ENCODE data around the gene EMC10.

EMC10 gene

DNA sequence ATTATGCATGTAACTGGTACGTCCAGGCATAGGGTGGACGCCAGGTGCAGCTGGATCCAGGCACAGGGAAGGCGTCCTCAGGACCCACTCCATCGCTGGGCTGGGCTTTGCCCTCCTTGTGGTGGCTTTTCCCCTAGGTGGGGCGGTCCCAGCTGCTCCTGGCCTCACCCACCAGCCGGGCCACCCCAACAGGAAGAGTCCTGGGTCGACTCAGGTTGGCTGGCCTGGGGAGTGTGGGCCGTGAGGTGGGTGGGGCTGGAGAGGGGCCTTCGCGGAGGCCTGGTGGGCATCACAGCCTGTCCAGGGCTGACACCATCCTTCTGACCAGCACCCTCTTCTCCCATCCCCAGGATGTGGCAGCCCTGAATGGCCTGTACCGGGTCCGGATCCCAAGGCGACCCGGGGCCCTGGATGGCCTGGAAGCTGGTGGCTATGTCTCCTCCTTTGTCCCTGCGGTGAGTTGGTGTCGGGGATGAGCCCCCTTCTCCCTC, 3.5 kb downstream of the EMC10 start:
- DNase-seq, result no peak

DNA sequence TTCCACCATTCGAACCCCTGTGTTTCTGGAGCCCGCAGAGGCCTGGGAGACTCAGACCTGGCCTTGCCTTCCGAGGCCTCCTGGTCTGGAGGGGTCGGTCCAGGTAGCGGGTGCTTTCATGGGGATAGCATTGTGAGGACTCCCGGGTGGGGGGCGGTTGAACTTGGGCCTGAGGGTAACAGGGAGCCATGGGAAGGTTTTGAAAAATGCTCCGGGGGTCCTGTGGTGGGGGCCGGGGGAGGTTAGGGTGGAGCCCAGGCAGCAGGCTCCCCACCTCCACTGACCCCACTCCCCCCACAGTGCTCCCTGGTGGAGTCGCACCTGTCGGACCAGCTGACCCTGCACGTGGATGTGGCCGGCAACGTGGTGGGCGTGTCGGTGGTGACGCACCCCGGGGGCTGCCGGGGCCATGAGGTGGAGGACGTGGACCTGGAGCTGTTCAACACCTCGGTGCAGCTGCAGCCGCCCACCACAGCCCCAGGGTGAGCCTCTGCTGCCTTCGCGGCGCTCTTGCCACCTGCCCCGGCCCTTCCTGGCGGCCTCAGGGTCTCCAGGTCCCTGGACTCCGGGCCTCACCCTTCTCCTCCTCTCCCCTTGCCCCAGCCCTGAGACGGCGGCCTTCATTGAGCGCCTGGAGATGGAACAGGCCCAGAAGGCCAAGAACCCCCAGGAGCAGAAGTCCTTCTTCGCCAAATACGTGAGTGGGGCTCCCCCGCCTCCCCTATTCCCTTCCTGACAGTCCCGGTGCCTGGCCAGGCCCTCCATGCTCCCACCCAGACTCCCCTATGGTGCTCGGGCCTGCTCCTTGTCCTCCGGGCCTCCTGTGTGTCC, 4.2 kb downstream of the EMC10 start:
- DNase-seq, result no peak

DNA sequence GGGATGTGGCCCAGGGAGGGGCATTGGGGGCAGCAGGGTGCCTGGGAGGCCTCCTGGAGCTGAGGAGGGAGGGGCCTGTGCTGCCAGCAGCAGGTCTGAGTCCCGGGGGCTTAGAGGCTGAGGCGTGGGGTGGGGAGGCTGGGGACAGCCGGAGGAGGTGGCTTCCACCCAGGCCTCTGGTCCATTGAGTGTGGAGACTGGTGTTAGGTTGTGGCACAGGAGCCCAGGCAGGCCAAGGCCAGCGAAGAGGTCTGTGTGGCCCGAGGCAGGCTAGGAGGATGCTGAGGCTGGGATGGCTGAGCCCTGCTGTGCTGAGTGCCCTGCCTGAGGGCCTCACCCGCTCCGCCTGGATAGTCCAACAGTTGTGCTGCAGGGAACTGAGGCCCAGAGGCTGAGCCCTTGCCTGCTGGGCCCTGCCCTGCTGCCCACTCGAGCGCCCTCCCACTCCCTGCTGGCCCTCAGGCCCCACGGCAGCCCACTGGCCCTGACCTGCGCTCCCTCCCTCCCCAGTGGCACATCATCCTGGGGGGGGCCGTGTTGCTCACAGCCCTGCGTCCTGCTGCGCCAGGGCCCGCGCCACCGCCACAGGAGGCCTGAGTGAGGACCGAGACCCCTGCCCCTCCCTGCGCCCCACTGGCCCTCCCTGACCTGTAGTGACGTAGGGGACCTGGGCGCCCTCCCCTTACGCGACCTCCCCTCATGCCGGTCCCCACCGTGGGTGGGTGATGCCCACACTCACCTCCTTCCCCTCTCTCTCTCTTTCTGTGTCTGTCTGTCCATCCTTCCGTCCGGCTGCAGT, 5.2 kb downstream of the EMC10 start:
- no peak for DNase-seq

DNA sequence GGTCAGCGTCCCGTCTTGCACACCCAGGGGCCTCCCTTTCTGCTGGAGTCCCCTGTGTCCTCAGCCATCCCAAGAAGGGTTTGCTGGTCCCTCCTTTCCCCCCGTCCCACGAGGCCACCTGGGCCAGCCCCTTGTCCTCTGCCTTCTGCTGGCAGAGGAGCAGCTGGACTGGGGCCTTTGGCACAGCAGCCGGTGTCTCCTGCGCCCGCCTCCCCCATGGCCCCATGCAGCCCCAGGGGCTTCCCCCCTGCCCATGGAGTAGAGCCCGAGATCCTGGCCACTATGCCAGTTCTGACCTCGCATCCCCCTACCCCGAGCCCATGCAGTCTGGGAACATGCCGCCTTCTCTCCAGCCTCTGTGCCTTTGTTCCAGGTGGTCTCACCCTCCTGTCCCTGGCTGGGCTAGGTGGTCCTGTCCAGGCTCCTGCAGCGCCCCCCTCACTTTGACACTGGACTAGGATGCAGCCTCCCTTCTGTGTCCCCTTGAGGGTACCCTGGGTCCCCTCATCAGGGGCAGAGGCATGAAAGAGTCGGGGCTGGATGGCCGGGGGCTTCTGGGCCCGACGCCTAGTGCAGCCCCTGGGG, 6.1 kb downstream of the EMC10 start:
- DNase-seq, result no peak

DNA sequence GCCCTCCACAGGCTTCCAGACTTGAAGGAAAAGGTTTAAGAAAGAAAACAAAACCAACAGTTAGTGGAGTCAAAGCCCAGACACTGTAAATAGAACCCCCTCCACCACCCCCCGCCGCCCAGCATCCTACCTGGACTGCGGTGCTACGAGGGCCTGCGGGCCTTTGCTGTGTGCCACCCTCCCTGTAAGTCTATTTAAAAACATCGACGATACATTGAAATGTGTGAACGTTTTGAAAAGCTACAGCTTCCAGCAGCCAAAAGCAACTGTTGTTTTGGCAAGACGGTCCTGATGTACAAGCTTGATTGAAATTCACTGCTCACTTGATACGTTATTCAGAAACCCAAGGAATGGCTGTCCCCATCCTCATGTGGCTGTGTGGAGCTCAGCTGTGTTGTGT, 6.6 kb downstream of the EMC10 start:
- no peak for DNase-seq

DNA sequence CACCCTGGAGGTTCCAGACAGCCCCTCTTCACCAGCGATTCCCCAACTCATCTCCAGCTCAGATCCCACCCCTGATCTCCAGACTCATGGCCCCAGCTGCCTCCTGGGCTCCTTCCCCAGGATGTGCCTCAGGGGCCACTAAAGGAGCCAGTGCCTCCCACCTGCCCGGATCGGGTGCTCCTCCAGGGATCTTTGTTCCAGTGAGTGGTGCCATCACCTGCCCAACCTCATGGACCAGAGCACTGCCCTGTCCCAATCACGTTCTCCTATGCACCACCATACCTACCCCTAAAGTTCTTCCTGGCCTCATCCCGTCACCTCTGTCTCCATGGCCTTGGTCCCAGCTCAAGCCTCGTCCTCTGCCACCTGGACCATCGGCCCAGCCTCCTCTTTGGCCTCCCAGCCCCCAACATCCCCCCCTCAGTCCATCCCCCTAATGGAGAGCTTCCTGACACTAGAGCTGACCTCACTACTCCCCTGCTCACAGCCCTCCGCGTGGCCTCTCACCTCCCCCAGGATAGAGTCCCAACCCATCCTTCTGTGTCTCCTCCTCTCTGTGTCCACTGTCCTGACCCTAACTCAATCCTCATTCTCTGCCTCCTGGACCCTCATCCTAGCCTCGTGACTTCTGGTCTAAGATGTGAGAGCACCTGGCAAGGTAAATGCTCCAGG, 9.1 kb downstream of the EMC10 start:
- DNase-seq, result no peak

DNA sequence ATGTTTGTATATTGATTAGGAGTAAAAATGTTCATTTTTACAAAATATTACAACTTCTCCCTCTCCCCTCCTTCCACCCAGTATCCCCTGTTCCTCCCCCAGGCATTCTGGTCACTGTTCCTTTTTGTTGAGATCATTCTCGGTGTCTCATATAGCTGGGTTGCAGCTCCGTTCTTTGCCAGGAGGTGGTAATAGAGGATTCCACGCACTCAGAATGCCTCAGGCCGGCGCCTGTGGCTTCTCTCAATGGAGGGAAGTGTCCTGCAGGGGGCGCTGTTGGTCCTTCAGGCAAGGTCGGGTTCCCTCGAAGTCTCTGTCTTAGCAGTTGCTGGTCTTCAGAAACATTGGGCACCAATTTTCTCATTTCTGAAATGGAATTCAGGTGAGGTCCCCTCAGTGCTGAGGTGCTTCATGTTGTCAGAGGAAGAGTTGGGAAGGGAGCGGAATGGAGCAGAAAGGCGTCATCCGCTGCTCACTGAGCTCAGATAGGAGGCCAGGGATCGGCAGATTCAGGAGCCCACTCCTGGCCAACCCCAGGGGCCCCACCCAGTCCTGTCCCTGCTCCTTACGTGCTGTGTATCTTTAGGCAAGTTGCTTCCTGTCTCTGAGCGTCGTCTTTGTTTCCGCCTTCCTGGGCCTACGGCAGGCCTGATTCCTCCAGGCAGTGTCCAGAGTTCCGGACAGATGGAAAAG, 10.7 kb downstream of the EMC10 start:
- DNase-seq, result no peak

DNA sequence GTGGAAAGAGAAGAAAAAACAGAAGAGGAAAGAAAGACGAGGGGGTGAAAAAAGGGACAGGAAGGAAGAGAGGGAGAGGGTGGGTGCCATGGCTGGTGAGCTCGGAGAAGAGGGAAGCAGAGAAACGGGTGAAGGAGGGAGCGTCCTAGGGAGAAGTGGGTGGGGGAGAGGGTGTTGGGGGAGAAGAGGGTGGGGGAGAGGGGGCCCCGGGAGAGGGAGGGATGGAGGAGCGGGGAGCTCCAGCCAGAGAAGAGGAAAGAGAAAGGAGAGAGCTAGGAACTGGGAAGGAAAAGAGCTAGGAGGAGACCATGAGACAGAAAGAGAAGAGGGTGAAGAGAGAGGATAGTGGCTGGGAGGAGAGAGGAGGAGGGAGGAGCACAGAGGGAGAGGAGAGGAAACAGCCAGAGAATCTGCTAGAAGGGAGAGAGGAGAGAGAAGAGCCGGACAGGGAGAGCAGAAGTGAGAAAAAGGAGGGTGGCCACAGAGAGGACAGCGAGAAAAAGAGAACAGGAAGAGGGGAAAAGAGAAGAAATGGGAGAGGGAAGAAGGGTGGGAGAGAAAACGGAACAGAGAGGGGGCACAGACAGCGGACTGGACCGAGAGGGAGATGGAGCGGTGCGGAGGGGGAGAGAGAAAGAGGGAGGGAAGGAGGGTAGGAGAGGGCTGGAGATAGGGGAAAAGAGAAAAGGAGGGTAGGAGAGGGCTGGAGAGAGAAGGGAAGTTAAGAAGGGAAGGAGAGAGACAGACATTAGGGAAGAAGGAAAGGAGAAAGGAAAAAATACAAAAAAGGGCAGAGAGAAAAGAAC, 12.3 kb downstream of the EMC10 start:
- DNase-seq, result no peak

DNA sequence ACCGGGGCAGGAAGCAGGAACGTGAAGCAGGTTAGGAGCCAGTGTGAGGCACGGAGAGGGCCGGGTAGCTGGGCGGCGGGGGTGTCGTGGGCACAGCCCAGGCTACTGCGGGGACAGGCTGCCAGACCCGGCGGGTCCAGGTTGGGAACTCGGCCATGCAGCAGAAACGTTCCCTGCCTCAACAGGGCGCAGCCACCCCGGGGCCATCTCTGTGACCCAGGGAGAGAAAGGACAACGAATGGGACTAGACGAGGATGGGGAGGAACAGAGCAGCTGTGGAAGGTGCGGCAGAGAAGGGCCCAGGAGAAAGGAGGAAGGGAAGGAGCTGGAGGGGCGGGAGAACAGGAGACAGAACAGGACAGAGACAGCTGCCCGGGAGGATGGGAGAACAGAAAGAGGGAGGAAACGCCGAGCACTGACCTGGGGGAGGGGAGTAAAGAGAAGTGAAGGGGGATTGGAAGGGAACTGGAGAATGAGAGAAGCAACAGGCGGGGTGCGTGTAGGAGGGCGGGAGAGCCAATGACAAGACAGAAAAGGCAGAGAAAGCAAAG, 13.2 kb downstream of the EMC10 start:
- DNase-seq, result no peak

DNA sequence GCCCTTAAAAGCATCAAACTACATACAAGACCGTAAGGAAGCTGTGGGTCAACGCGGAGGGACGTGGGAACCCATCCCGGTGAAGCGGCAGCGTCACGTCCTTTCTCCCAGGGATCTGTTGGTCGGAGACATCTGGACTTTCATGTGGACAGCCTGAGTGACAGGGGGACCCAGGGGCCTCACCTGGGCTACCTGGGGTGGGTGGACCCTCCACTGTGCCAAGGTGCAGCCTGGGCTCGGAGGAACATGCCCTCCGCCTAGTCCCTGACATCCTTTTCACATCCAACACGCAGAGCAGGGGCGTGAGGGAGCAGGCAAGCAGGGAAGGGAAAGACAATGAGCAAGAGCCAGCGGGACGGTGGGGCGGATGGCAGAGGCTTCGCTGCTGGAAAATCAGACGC, 14.1 kb downstream of the EMC10 start:
- no peak for DNase-seq

DNA sequence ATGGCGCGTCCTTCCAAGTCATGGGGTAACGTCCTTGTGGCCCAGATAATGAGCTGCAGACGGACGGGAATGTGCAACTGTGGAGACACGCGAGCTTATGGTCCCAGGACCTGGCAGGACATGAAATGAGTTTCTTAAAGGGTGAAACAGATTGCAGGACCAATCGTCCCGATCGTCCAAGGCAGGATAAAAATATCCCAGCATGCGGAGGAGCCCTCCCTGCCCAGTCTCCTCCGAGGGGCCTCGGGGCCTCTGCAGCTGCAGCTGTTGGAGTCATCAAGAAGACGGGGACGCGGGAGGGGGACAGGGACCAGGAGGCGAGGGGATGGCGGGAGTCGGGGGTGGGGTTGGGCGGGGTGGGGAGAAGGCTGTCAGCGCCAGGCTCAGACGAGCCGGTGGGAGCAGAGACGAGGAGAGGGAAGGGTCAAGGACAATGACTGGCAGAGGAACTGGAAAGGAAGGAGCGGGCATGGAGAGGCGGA, 14.7 kb downstream of the EMC10 start:
- peak; percentile 86 for DNase-seq

DNA sequence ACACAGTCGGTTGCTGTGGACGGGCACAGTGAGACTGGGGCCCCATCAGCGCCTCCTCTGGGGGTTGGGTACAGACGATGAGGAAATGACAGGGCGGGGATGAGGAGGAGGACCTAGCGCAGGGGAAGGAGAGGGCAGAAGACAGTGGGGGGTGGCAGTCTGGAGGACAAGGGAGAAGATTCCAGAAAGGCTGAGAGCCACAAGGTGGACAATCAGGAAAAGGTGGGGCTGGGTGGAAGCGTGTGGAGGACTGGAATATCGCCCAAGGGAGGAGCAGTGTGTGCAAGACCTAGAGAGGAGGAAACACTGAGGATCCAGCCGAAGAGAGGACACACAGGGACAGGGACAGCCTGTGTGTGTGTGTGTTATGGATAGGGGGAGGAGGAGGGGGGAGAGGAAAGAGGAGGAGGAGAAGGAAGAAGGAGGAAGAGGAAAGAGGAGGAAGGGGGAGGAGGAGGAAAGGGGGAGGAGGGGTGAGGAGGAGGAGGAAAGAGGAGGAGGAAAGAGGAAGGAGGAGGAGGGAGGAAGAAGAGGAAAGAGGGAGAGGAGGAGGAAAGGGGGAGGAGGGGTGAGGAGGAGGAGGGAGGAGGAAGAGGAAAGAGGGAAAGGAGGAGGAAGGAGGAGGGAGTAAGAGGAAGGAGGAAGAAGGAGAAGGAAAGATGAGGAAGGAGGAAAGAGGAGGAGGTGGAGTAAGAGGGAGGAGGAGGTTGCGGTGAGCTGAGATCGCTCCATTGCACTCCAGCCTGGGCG, 16.2 kb downstream of the EMC10 start:
- no peak for DNase-seq

DNA sequence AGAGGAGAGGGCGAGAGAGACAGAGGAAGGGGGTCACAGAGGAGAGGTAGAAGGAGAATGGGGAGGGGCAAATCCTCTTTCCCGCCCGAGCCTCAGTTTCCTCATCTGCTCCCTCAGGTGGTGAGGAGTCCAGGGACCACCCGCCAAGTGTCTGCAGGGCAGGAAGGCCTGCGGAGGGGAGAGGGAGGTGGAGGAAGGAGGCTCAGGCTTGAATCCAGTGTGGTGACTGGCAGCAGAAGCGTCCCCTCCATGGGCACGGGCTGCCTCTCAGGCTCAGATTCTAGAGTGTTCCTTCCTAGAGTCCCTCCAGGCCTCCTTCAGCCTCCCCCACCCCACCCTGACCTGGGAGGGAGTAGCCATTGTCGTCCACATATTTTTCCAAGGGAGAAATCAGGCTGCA, 16.9 kb downstream of the EMC10 start:
- no peak for DNase-seq

DNA sequence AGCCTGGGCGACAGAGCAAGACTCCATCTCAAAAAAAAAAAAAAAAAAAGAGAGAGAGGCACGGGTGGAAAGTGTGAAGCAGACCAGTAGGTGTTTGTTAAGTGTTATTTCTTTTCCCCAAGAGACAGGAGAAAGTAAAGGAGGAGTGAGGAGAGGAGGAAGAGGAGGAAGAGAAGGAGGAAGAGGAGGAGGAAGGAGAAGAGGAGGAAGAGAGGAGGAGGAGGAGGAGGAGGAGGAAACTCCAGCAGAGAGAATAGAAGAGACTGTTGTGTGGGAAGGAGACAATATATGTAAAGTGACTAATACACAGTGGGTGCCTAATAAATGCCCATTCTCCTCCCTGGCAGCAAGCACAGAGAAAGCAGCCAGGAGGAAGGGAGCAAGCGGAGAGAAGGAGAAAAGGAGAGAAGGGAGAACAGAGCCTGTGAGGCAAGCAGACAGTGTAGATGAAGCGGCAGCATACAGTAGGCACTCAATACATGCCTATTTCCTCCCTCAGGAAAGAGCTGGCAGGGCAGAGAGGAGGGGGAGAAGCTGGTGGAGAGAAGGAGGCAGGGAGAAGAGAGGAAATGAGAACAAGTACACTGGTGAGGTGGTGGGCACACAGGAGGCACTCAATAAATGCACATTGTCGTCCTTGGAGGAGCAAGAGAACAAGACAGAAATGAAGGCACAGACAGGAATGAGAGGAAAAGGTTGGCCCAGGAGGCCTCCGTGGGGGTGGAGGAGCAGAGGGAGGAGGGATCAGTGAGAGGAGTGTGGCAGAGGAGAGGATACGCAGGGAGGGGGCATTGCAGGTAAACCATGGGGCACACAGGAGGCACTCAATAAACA, 18.1 kb downstream of the EMC10 start:
- DNase-seq, result no peak

DNA sequence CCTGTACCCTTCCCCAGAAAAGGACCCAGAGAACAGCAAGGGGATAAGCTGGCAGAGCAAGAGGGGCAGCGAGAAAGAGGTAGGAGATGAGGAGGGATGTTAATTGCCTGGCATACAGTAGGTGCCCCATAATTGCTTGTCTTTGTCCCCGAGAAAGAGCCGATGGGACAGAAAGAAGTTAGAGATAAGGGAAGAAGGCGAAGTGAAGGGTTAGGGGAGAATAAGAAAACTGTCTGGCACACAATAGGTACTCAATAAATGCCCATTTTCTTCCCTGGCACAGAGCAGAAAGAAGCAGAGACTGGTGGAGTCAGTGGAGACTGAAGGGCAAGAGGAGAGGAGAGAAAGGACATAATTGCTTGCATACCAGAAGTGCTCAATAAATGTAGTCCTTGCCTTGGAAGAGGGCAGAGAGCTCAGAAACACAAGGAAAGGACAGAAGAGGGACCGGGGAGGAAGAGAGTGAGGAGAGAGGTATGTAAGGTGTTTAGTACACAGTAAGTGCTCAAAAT, 18.8 kb downstream of the EMC10 start:
- no peak for DNase-seq

DNA sequence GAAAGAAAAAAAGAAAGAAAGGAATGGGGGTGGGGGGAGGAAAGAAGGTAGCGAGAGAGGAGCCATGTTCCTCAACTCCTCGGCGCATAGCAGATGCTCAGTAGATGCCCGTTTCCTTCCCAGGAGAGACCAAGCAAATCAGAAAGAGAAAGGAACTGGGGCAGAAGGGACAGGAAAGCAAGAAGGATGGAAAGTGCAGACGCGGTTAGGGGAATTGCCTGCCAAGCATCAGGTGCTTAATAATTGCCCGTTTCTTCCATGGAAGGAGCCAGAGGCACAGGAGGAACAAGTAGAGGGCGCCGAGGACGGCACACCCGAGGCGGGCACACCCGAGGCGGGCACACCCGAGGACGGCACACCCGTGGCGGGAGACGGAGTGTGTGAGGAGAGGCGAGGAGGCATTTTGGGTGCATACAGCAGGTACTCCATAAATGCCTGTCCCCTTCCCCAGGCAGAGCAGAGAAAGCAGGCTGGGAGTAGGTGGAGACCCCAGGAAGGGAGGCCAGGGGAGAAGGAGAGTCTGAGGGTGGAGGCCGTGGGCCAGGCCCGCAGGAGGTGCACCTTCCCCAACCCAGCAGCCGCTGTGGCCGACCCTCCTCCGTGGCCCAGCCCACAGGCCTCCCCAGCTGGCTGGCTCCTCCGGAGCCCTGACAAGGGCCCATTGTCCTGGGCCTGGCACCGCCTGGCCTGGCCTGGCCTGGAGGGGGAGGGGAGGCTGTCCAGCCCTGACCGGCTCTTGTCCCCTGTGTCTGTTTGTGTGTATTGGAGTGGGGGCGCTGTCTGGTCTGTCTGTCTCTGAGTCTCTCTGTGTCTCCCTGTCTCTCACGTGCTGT, 20.1 kb downstream of the EMC10 start:
- peak; percentile 72 for DNase-seq

DNA sequence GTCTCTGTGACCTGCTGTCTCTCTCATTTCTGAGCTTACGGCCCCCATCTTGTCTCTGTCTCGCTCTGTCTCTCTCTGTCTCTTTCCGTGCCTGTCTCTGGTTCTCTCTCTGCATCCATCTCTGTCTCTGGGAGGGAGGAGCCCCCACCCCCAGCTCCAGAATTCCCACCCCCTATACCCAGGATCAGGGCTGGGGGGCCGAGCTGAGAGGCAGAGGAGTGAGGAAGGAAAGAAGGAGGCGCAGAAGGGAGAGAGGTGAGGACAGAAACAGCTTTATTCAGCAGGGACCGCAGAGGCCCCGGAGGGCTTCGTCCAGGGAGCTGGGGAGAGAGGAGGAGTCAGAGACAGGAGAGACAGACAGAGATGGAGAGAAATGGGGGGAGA, 20.7 kb downstream of the EMC10 start:
- DNase-seq, result no peak

All from right hindlimb (tissue), 1 donor.